ENCODE measurements around the gene ABHD16B. TPM values are rescaled to one million over a fixed set of nuclear protein-coding genes. Genes with fewer than 3 reads are reported as not detected.
"Not testable (repeated sequence)": the region's sequence is repeated elsewhere in the genome, so short reads cannot be mapped to it uniquely, and the experiment has no call there.

The ABHD16B gene
- total RNA-seq, 1 donor from 2014 or later = not detected

DNA sequence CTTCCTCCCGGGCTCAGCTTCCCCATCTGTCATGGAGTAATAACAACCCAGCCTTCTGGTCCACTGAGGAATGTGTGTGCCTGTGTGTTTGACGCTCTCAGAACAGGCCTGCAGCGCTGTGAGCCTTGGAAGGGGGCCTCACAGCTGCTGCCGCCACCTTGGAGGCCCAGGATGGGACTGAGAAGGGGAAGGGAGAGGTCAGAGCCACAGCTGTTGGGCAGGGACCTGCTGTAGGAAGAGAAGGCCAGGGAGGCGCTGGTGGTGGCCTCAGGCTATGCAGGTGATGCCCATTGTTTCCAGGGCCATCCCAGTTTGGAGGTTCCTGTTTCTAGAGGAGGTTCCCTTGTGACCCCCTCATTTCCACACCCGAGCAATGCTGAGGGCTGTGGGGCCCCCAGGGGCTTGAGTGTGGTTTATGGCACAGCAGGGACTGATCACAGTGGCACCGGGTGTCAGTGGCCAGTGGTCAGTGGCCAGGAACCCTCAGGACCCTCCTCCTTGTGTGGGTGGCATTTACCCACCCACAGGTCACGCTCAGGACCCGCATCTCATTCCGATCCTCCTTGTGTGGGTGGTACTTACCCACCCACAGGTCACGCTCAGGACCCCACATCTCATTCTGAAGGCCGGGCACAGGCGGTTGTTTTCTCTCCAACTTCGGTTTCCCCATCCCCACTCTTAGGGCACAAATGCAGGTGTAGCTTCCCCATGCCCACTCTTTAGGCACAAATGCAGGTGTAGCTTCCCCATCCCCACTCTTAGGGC, 17.8 kb downstream of the ABHD16B start:
- no peak for DNase-seq (ENCODE audit: low spot score)

DNA sequence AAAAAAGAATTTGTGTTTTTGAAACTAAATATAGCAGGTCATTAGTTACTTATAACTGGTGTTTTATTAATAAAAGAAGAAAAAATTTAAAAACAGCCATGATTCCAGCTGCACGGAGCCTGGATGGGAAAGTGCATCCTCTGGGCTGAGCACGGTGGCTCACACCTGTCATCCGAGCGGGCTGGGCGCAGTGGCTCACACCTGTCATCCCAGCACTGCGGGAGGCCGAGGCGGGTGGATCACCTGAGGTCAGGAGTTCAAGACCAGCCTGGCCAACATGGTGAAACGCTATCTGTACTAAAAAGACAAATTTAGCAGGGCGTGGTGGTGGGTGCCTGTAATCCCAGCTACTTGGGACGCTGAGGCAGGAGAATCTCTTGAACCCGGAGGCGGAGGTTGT, 19.6 kb downstream of the ABHD16B start:
- not testable (repeated sequence) for DNase-seq (ENCODE audit: low spot score)

DNA sequence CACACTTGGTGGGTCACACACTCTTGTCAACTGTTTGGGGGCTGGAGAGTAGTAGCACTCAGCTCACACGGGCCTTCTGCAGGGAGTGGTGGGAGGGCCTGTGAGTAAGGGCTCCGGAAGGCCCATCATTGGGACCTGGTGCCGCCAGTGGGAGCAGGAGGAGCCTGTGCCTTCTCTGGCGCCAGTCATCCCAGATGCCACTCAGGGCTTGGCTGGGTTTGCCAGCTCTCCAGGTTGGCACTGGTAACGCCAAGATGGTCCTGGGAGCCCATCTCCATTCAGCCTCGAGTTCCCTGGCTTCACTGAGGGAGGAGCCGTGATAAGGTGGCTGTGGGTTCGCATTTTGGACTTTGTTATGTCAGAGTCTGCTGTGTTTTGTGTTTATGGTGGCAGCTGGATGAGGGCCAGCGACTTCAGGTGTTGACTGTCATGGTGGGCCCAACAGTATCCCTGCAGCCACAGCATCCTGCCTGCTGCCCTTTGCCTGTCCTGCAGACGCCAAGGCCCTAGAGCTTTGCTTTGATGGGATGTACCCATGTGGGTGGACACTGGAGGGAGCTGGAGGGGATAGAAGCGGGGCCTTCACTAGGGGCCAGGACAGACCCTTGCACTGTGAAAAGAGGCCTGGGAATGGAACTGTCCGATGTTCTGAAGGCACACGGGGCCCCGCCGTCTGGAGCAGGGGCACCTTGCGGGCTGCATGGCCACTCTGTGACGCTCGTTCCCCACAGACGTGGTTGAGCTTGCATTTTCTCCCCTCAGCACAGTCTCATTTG, 20.3 kb downstream of the ABHD16B start:
- no peak for DNase-seq (ENCODE audit: low spot score)

DNA sequence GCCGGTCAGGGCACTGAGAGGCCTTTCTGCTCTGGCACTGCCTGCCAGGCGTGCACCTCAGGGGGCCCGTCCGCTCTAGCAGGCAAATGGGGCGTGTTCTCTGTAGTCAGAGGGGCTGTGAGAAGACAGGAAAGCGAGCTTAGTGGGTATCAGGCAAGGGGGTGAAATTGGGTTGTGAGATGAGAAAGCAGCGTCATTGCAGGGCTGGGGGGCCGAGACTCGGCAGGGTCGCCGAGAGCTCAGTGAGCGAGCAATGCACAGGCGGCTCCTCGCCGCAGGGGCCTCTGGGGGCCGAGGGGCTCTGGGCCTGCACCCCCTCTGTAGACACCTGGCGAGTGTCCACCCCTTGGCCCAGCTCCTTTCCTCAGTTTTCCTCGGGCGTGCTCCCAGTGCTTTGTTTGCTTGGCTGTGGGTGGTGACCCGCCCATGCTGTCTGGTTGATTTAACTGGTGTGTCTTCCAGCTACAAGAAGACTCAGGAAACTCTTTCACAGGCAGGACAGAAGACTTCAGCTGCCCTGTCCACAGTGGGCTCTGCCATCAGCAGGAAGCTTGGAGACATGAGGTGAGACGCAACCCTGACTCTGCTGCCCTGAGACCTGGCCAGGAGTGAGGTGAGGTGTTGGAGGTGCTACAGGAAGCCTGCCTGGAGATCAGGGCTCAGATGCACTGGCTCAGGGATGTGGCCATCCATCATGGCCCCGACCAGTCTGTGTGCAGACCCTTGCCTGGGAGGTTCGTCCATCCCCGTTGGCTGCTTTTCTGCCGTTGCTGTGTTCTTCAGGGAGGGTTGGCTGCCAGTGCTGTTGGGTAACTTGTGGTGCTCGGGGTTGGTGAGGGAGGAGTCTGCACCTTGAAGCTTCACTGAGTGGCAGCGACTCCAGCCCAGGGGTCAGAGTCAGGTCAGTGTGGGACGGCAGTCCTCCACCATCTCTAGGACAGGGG, 21.2 kb downstream of the ABHD16B start:
- no peak for DNase-seq (ENCODE audit: low spot score)

DNA sequence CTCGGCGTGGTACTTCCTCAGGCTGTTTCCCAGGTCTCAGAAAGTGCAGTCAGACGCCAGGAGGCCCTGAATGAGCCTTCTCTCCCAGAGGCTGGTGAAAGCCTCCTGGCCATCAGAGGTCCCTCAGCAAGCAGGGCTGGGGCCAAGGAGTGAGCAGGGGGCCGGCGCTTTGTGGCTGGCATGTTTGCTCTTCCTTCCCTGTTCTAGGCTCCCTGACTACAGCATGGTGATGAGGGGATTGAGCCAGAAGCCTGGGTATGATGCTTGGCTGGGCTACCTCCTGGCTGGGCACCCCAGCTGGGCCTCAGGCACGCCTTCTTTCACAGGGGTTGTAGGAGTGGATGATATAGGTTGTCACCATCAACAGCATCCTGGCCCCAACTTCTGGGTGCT, 21.9 kb downstream of the ABHD16B start:
- DNase-seq (ENCODE audit: low spot score) = no peak

DNA sequence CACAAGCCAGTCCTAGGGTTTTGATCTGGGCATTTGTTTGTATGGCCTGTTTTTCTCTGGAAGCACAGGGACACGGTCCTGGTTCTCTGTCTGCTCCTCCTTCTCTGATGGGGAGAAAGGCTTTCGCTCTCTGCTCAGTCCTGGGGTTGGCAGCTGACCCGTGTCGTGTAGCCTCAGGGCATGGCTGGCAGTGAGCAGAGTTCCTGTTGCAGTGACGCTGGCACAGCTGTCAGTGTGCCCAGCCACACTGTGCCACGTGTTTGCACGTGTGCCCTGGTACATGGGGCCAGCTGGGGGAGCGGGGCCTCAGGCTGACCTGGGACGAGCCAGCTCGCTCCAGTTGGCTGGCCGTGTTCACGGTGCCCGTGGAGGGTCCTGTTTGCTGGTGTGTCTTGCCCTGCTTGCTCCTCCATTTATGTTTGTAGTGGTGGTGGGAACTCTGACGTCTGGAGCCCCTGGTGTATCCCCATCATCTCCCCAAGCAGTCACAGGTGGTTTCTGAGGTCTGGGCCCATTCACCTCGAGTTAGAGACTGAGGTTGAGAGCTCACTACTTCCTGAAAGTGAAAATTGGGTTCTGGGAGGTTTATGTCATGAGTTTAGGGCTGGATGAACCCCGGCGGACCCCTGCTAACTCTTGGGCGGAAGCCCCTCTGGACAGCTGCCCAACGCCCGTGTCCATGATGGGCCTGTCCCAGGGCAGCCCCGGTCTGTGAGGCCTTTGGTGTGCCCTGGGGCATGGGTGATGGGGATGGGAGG, 23.4 kb downstream of the ABHD16B start:
- no peak for DNase-seq (ENCODE audit: low spot score)

DNA sequence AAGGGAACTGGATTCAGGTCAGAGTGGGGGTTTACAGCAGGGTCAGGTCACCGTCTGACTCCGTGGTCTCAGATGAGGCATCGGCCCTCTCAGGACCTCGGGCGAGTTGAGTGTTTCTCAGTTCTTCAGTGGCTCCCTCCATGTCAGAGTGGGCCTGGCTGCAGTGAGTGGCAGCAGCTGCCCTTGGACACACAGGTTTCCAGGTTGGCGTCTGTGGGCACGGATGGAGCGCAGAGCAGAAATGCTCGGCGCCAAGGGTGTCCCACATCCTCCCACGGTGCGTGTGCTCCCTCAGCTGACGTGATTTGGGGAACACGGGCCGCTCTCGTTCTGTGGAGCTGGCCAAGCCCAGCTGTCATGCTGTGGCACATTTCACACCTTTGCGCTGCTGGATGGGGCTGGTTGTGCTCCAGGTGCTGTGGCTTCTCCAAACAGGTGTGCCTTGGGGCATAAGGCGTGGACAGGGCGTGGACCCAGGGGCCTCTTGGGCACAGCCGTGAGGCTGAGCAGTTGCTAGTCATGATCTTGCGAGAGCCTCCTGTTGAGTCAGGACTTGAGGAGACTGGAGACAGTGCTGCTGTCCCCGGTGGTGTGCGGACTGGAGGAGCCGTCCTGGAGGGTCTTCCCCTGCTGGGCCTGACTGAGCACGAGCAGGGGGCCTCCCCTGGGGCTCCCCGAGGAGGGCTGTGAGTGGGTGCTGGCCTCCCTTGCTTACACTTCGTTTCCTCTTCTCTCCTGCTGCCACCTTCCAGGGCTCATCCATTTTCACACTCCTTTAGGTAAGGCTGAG, 24.2 kb downstream of the ABHD16B start:
- no peak for DNase-seq (ENCODE audit: low spot score)

DNA sequence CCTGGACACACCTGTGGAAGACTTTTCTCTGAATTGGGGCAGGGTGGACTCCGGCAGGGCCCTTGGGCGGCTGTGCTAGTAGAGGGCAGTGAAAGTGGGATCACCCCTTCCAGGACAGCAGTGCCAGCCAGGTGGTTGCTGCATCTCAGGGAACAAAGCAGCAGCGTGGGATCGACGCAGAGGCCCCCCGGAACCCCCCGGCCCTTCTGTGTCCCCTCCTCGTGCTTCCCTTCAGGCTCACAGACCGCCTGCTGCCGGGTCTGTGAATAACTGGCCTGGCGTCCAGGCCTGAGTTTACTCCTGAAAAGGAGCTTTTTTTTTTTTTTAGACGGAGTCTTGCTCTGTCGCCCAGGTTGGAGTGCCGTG, 24.7 kb downstream of the ABHD16B start:
- DNase-seq (ENCODE audit: low spot score) = no peak

DNA sequence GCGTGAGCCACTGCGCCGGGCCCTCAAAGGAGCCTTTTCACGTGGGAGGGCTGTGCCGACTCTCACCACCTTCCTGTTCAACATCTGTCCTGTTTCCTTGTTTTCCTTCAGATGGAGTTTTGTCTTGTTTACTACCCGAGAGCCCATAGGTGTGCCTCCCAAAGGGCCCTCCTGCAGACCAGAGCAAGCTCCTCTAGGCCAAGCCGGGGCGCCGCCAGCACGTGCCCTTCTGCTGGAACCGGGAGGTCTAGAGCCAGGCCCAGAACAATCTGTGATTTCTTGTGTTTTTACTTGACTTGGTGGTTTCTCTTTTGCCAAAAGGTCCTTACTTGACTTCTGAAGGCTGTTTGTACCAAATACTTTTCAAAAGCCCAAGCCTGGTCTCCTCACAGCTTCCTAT, 25.6 kb downstream of the ABHD16B start:
- no peak for DNase-seq (ENCODE audit: low spot score)

DNA sequence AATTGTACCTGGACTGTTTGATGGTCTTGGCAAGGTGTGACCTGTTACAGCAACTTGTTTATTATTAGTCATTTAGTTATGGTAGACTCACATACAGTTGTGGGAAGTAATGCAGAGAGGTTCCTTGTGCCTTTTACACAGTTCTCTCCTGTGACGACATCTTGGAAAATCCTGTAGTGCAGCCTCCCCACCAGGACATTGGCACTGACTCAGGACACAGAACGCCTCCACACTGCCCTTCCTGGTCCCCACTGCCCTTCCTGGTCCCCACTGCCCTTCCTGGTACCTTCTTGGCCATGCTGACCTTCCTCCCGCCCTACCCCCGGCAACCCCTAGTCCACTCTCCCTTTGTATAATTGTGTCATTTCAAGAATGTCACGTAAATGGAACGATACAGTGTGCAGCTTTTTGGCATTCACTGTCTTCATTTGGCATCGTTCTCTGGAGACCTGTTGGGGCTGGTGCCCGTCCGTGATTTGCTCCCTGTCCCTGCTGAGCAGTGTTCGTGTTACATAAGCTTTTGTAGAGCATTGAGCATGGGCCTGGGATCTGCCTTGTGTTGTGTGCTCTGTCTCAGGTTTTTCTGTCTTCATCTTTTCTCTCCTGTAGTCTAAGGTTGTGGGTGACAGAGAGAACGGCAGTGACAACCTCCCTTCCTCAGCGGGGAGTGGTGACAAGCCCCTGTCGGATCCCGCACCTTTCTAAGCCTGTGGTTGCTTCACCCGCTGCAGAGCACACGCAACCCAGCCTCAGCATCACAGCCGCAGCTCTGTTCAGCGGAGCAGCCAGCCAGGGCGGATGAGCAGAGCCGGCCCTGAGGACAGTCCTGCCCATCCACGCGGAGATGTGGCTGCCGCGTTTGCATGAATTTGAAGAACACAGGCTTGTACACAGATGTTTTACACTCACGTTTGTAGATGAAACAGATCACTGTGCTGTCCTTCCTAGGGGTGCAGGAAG, 28.2 kb downstream of the ABHD16B start:
- no peak for DNase-seq (ENCODE audit: low spot score)

DNA sequence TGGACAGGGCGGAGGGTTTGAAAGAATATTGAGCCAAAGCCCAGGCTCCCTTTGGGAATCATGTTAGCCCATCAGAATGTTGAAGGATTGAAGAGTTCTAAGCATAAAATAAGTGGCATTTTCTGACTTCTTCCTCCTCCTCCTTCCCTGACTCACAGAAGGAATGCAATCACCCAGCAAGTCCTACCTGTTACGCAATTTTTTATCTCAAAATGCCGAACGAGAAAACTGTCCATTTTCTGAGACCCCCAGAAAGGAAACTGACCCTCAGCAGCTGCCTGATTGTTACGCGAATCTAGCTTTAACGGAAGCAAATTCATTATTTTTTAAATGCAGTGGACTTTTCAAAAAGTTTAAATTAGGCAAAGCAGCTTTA, 28.9 kb downstream of the ABHD16B start:
- DNase-seq (ENCODE audit: low spot score) = no peak

DNA sequence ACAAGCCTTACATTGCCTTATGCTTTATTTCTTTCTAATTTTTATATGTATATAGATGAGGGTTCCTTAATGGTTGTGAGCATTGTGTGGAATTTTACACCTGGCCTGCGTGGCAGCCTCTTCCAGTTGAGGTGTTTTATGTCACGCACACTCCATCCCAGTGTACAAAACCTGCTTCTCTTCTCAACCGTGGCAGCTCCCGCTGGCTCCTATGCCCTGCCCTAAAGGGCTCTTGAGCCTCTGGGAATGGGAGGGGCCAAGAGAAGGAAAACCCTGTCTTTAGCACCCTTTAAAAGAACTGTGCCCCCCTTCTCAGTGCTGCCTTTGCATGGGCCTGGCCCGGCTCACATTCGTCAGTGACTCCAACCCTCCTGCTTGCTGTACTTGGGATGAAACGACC, 29.3 kb downstream of the ABHD16B start:
- DNase-seq (ENCODE audit: low spot score) = no peak

DNA sequence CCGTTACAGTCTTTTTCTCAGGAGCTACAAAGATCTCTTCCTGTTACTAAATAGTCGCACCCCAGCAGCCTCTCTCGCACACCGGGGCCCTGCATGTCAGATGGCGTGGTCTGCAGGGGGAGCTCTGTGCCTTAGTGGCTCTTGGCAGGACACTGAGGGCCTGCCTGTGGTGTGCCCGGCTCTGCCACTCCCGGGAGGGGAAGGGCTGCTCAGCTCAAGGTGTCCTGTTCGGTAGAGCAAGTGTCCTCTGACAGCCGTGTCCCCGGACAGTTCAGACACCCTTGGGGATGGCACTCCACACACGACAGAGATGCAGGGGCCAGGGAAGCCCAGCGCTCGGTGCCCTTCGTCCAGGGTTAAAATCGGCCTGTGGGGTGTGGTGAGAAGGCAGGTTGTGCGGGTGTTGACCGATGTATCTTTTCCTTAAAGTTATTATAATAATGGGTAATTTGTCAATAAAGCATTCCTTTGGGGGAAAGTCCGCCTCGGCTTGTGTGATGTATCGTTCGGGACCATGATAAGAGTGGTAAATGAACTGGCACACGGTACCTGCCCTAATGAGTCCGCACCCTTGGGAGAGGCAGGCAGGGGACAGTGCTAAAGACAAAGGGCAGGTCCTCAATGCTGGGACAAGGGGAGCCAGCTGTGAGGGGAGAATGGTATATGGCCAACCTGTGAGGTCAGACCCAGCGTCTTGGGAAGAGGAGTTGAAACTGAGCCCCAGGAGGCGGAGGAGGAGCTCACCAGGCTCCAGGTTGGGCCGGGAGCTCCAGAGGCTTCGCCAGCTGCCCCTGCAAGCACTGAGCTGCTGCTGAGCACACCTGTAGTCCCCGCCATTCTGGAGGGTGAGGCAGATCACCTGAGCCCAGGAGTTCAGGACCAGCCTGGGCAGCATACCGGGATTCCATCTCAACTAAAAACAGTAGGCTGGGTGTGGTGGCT, 30.0 kb downstream of the ABHD16B start:
- no peak for DNase-seq (ENCODE audit: low spot score)

DNA sequence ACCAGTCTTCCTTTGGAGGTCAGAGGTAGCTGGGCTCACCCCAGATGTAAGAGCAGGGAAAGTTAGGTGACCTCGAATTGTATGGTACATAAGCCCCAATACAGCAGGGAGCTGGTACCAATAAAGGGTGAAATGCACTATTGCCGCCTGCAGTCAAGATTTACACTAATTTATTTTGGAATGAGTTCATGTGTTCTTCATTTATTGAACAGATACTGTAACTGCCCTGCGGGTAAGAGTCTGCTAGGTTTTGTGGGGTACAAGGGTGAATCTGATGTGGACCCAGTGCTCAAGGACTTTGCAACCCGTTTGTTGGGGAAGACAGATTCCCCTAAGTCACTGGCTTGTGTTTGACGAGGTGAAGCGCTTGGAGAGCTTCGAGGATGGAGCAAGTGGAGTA, 31.1 kb downstream of the ABHD16B start:
- DNase-seq (ENCODE audit: low spot score) = no peak

DNA sequence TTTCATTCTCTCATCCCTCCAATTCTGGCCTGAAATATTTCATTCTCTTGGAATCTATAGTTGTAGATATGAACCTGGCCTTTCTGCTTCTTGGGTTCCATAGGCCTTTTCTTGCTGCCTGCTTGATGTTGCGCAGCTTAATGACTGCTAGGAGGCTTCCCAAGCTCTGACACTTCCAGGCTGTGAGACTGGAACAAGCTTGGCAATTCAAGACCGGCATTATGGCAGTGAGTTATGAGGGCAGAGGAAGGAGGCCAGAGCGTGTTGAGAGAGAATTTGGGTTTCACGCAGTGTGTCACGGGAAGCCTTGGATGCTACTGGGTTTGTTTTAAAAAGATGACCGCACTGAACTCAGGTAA, 32.7 kb downstream of the ABHD16B start:
- no peak for DNase-seq (ENCODE audit: low spot score)

DNA sequence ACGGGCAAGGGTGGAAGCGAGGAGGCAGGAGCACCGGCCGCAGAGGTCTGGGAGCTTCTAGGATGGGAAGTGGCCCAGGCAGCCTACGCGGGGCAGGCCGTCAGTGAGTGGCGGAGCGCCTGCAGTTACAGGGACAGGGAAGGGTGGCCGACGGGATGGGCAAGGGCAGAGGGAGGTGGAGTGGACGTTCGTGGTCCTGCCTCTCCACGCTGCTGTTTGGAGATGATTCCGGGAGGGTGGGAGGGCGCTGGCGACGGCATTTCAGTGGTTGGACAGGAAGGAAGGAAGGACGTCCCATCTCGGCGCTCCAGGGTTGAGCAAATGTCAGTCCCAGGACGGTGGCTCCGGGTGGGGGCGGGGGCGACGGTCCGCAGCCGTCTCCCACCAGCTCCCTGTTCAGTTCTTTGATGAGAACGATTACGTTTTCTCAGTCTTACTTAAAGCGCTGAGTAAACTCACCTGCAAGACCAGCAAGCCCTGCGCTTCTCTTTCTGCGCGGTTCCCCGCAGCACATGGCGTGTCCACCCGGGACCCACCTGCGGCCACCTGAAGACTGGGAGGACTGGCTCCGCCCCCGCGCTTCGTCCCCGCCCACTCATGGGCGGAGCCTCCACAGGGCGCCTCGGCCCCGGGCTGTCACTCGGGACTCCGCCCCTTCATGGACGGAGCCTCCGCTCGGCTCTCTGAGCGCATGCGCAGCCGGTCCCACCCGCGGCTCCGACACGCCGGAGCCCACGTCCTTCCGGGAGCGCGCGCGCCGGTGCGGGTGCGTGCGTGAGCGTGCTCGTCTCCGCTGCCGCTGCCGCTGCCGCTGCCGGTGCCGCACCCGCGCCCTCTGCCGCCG, 33.3 kb downstream of the ABHD16B start, which contains the start of gene DNAJC5:
Gene DNAJC5 (plus strand): TSS at position 769 of the 844 bp plus-strand sequence. CDS start 33,220 bp downstream, outside the sequence.
- DNase-seq (ENCODE audit: low spot score) = peak; percentile 97

DNA sequence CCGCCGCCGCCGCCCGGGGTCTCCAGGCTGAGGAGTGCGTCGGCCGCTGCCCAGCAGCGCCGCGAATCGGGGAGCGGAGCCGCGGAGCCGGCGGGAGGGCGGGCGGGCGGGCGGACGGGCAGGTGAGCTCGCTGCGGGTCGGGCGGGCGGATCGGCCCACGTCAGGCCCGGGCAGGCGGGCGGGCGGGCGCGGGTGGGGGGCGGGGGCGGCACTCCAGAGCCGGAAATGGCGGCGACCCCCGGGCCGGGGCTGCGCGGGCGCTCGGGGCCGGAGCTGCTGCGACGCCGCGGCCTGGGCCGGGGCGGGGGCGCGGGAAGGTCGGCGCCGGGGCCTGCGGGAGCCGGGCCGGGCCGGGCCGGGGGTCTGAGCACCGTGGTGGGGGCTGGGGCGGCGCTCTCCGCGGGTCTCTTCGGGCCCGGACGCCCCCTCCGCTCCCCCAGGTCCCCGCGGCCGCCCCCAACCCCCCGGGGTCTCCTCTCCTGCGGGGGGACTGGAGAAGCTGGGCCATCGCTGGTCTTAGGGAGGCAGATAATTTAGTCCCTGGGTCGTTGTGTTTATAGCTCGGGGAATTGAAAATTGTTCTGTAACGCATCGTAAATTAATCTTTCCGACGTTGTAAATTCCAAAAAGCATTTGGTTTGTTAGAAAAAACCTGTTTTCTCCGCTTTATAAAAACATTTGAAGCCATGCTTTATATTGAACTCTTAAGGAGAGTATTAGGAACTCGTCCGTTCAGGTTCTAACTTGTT, 34.1 kb downstream of the ABHD16B start:
- no peak for DNase-seq (ENCODE audit: low spot score)
